SK-N-SH treated with all-trans-retinoic acid at 6 μM for 48 hours (cell line): ENCODE measurements around the gene FBXO27.

Experiments used
- ARNTL ChIP-seq: fragments of 450-650 bp; formaldehyde crosslinking; IDR thresholded peaks from 2 replicates; pipeline ENCODE4 v1.5.0; 2020; ENCODE audit warnings: low read depth, mild to moderate bottlenecking, moderate library complexity, borderline replicate concordance
- CREB5 ChIP-seq: fragments of 250-450 bp; sonication (Bioruptor Pico); IDR thresholded peaks from 2 replicates; pipeline ENCODE4 v1.5.1; 2020; ENCODE audit warnings: low read depth, mild to moderate bottlenecking, moderate library complexity
- OSR1 ChIP-seq: fragments of 250-450 bp; sonication (Bioruptor Pico); IDR thresholded peaks from 2 replicates; pipeline ENCODE4 v1.8.0; 2022; ENCODE audit warnings: moderate library complexity, mild to moderate bottlenecking, inconsistent platforms
- PATZ1 ChIP-seq: fragments of 250-450 bp; sonication (Bioruptor Pico); IDR thresholded peaks from 2 replicates; pipeline ENCODE4 v1.8.0; 2020; ENCODE audit warnings: mild to moderate bottlenecking, moderate library complexity, borderline replicate concordance
- POU6F1 ChIP-seq: fragments of 250-450 bp; sonication (Bioruptor Pico); IDR thresholded peaks from 2 replicates; pipeline ENCODE4 v1.8.0; 2021; ENCODE audit warnings: low read depth, mild to moderate bottlenecking, moderate library complexity, borderline replicate concordance
- RARB ChIP-seq: fragments of 250-450 bp; sonication (Bioruptor Pico); IDR thresholded peaks from 2 replicates; pipeline ENCODE4 v1.8.0; 2021; ENCODE audit warnings: mild to moderate bottlenecking, moderate library complexity
- TOX ChIP-seq: fragments of 250-450 bp; sonication (Bioruptor Pico); IDR thresholded peaks from 2 replicates; pipeline ENCODE4 v1.8.0; 2021; ENCODE audit warnings: mild to moderate bottlenecking, moderate library complexity, borderline replicate concordance
- ZFP3 ChIP-seq: fragments of 250-450 bp; sonication (Bioruptor Pico); IDR thresholded peaks from 2 replicates; pipeline ENCODE4 v1.5.0; 2020; ENCODE audit warnings: mild to moderate bottlenecking, moderate library complexity
- ZFP30 ChIP-seq: fragments of 450-650 bp; formaldehyde crosslinking; IDR thresholded peaks from 2 replicates; pipeline ENCODE4 v1.5.0; 2022; ENCODE audit warnings: mild to moderate bottlenecking, moderate library complexity
- ZNF70 ChIP-seq: fragments of 450-650 bp; formaldehyde crosslinking; IDR thresholded peaks from 2 replicates; pipeline ENCODE4 v1.5.0; 2020; ENCODE audit warnings: mild to moderate bottlenecking, moderate library complexity
- ZNF8 ChIP-seq: fragments of 450-650 bp; formaldehyde crosslinking; IDR thresholded peaks from 2 replicates; pipeline ENCODE4 v1.5.0; 2020; ENCODE audit warnings: mild to moderate bottlenecking, moderate library complexity

GRCh38 chr19:39030854-39031367 lies 1.4 kb downstream of the FBXO27 start:
- TF ChIP-seq PATZ1, result no peak
- TF ChIP-seq CREB5 (CRISPR knock-in tag), result no peak
- no peak for TF ChIP-seq RARB (CRISPR knock-in tag)
- no peak for TF ChIP-seq ZFP30 (CRISPR knock-in tag)
- TF ChIP-seq ZNF70 (CRISPR knock-in tag), result no peak
- TF ChIP-seq ARNTL, result no peak
- no peak for TF ChIP-seq OSR1 (CRISPR knock-in tag)
- TF ChIP-seq POU6F1 (CRISPR knock-in tag), result no peak
- no peak for TF ChIP-seq TOX (CRISPR knock-in tag)
- no peak for TF ChIP-seq ZNF8
- TF ChIP-seq ZFP3 (CRISPR knock-in tag), result no peak
